Measurements from ENCODE around the gene PDGFB. TPM values are rescaled to one million over a fixed set of nuclear protein-coding genes. Genes with fewer than 3 reads are reported as not detected.

The PDGFB gene
- total and polyA plus RNA-seq, 2 donors (not counting 1 experiment from before 2014, with no cell fraction given) = 0.04 TPM; not detected in 1

DNA sequence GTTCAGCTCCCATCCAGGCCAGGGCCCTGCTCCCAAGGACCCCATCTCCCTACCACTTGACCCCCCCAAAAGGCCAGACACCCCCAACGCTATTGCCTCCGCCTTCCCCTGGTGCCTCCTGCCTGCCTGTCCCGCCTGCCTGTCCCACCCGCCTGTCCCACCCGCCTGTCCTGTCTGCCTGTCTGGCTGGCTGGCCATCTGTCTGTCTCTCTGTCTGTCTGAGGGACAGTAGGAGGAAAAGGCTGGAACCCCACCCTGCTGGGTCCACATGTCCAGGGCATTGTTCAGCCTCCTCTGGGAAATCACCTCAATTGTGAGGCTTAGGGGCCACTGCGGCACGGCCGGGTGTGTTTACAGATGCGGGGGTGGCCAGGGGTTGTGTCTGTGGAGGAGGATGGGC is 67.0 kb downstream of the PDGFB start:
- no peaks in the 10 kb centered on the region for H3K79me2 ChIP-seq (ENCODE audit: control insufficient read depth, insufficient read depth, low read length)
- no peak overlapping the region for H3K4me3 ChIP-seq (ENCODE audit: control extremely low read depth in 1 of 5, extremely low read depth in 1 of 5, insufficient read depth in 1 of 5, low read depth in 2 of 5, low read length in 4 of 5)
- DNase-seq = no peak
- H3K36me3 ChIP-seq (replicated peaks in 1 of 2; ENCODE audit: control extremely low read depth in 1 of 2, control insufficient read depth in 1 of 2, extremely low read depth in 1 of 2, insufficient read depth in 2 of 2, low read length in 1 of 2) = no peaks in the 10 kb centered on the region
- H4K20me1 ChIP-seq (ENCODE audit: control insufficient read depth, insufficient read depth, low read length, poor library complexity, severe bottlenecking) = no peaks in the 10 kb centered on the region
- H3K9ac ChIP-seq (ENCODE audit: low read length) = no peak overlapping the region
- CTCF ChIA-PET = interaction anchor here (1.3 kb wide), 1 partner anchor 133 kb away, joined by 3 read pairs; no protein-coding TSS in a partner anchor
- H3K9me3 ChIP-seq (ENCODE audit: control extremely low read depth in 1 of 3, control insufficient read depth in 2 of 3, insufficient read depth in 1 of 3, low read length in 2 of 3) = peaks cover 0 to 9% (median 0%) of the 10 kb centered on the region in 3 donors
- H3K4me1 ChIP-seq (ENCODE audit: control insufficient read depth in 2 of 2, insufficient read depth in 2 of 2, low read length in 2 of 2) = peaks cover 20 to 24% of the 10 kb centered on the region in 2 donors
- Mint-ChIP-seq H3K9me3 (ENCODE audit: insufficient read depth) (no peaks in the 10 kb centered on the region), H3K27ac (peak overlapping the region; percentile 20), H3K27me3 (no peaks in the 10 kb centered on the region), H3K4me3 (no peak overlapping the region), H3K4me1 (peaks cover 23% of the 10 kb centered on the region)
- 96% methylated on average over 9 of the region's 9 CpGs for WGBS (ENCODE audit: insufficient coverage)
- no peak overlapping the region for H3K27ac ChIP-seq (ENCODE audit: low read length in 2 of 2)
- peaks cover 0 to 5% (median 0%) of the 10 kb centered on the region in 4 experiments for H3K27me3 ChIP-seq (replicated peaks in 1 of 4; ENCODE audit: control extremely low read depth in 1 of 4, control insufficient read depth in 3 of 4, insufficient read depth in 4 of 4, low read length in 3 of 4)
- no peak overlapping the region for H2AFZ ChIP-seq (ENCODE audit: insufficient read depth, low read depth, low read length, poor library complexity, severe bottlenecking)
- intact Hi-C loops (cut with micrococcal nuclease) = no loop called here
- ATAC-seq (ENCODE audit: low read depth) = no peak
- POLR2A ChIA-PET = no interaction called here
- no peak overlapping the region for H3K4me2 ChIP-seq (replicated peaks; ENCODE audit: low read depth, low read length, poor library complexity, severe bottlenecking)
- no peak for TF ChIP-seq CTCF (IDR thresholded peaks at IDR 0.05)
- TF ChIP-seq EZH2 (IDR thresholded peaks at IDR 0.05; ENCODE audit: borderline replicate concordance, insufficient read depth, low read depth, low read length, poor library complexity, severe bottlenecking) = no peak

- H3K36me3 ChIP-seq (replicated peaks in 1 of 2; ENCODE audit: control extremely low read depth in 1 of 2, control insufficient read depth in 1 of 2, extremely low read depth in 1 of 2, insufficient read depth in 2 of 2, low read length in 1 of 2) = no peaks in the 10 kb centered on the region
- H3K4me1 ChIP-seq (ENCODE audit: control insufficient read depth in 2 of 2, insufficient read depth in 2 of 2, low read length in 2 of 2) = peaks cover 20 to 25% of the 10 kb centered on the region in 2 donors
- no peak overlapping the region for H3K27ac ChIP-seq (ENCODE audit: low read length in 2 of 2)
- TF ChIP-seq CTCF (IDR thresholded peaks at IDR 0.05) = no peak
- no peak for TF ChIP-seq EZH2 (IDR thresholded peaks at IDR 0.05; ENCODE audit: borderline replicate concordance, insufficient read depth, low read depth, low read length, poor library complexity, severe bottlenecking)
- intact Hi-C loops (cut with micrococcal nuclease) = no loop called here
- ChIA-PET POLR2A (no interaction called here), CTCF (interaction anchor here (1.3 kb wide), 1 partner anchor 134 kb away, joined by 3 read pairs; no protein-coding TSS in a partner anchor)
- Mint-ChIP-seq H3K27me3 (no peaks in the 10 kb centered on the region), H3K9me3 (ENCODE audit: insufficient read depth) (no peaks in the 10 kb centered on the region), H3K4me3 (no peak overlapping the region), H3K4me1 (peaks cover 23% of the 10 kb centered on the region), H3K27ac (no peak overlapping the region)
- DNase-seq (no peak), ATAC-seq (ENCODE audit: low read depth) (no peak)
- no peaks in the 10 kb centered on the region for H3K79me2 ChIP-seq (ENCODE audit: control insufficient read depth, insufficient read depth, low read length)
- peaks cover 0 to 9% (median 0%) of the 10 kb centered on the region in 3 donors for H3K9me3 ChIP-seq (ENCODE audit: control extremely low read depth in 1 of 3, control insufficient read depth in 2 of 3, insufficient read depth in 1 of 3, low read length in 2 of 3)
- no peaks in the 10 kb centered on the region for H4K20me1 ChIP-seq (ENCODE audit: control insufficient read depth, insufficient read depth, low read length, poor library complexity, severe bottlenecking)
- peaks cover 0 to 3% (median 0%) of the 10 kb centered on the region in 4 experiments for H3K27me3 ChIP-seq (replicated peaks in 1 of 4; ENCODE audit: control extremely low read depth in 1 of 4, control insufficient read depth in 3 of 4, insufficient read depth in 4 of 4, low read length in 3 of 4)
- H2AFZ ChIP-seq (ENCODE audit: insufficient read depth, low read depth, low read length, poor library complexity, severe bottlenecking) = no peak overlapping the region
- H3K4me3 ChIP-seq (ENCODE audit: control extremely low read depth in 1 of 5, extremely low read depth in 1 of 5, insufficient read depth in 1 of 5, low read depth in 2 of 5, low read length in 4 of 5) = no peak overlapping the region
- H3K4me2 ChIP-seq (replicated peaks; ENCODE audit: low read depth, low read length, poor library complexity, severe bottlenecking) = no peak overlapping the region
- H3K9ac ChIP-seq (ENCODE audit: low read length) = no peak overlapping the region
- 100% methylated on average over 2 of the region's 2 CpGs for WGBS (ENCODE audit: insufficient coverage)
Observed at GRCh38 chr22:39177456-39177775, 67.4 kb downstream of the PDGFB start.

All from B cell (primary cell).